GM19452 (cell line): ENCODE results near the gene HOXD12.

Source experiments
- ATAC-seq: cut with Tn5 transposase; IDR thresholded peaks from one replicate; pipeline ENCODE4 v1.9.1; 2021; ENCODE audit not compliant: unreplicated experiment

The HOXD12 gene

GRCh38 chr2:176105078-176105729 lies 5.6 kb downstream of the HOXD12 start:
- no peak for ATAC-seq

- ATAC-seq = no peak
Observed at GRCh38 chr2:176105730-176106580, 6.4 kb downstream of the HOXD12 start.

- no peak for ATAC-seq
Observed at GRCh38 chr2:176106581-176107539, 7.3 kb downstream of the HOXD12 start, which contains the start of gene HOXD11. Gene HOXD11, plus strand, starts transcription at chr2:176107280. Its CDS starts 76 bp downstream, at chr2:176107356.

- ATAC-seq = no peak
Observed at GRCh38 chr2:176107731-176108181, 8.2 kb downstream of the HOXD12 start.

- ATAC-seq = no peak
Observed at GRCh38 chr2:176109192-176109901, 9.8 kb downstream of the HOXD12 start.

- no peak for ATAC-seq
Observed at GRCh38 chr2:176109946-176110345, 10.4 kb downstream of the HOXD12 start.

GRCh38 chr2:176110415-176111308 lies 11.1 kb downstream of the HOXD12 start:
- ATAC-seq = no peak

GRCh38 chr2:176111309-176111663 lies 11.7 kb downstream of the HOXD12 start:
- no peak for ATAC-seq

GRCh38 chr2:176111846-176112374 lies 12.3 kb downstream of the HOXD12 start:
- no peak for ATAC-seq

GRCh38 chr2:176112375-176113302 lies 13.0 kb downstream of the HOXD12 start:
- no peak for ATAC-seq

GRCh38 chr2:176114120-176114929 lies 14.7 kb downstream of the HOXD12 start:
- ATAC-seq = no peak

- no peak for ATAC-seq
Observed at GRCh38 chr2:176114930-176115625, 15.5 kb downstream of the HOXD12 start.

- no peak for ATAC-seq
Observed at GRCh38 chr2:176115883-176116813, 16.6 kb downstream of the HOXD12 start, which contains the start of gene HOXD10. Gene HOXD10, plus strand, starts transcription at chr2:176116778. Its CDS starts 56 bp downstream, at chr2:176116834.

- ATAC-seq = no peak
Observed at GRCh38 chr2:176117162-176117822, 17.7 kb downstream of the HOXD12 start.

- no peak for ATAC-seq
Observed at GRCh38 chr2:176117823-176118371, 18.3 kb downstream of the HOXD12 start.
